ENCODE results near the gene HPS6.
A peak's percentile ranks its signal among the peaks of the same experiment; 100 is the strongest.
"Not testable (repeated sequence)": the region's sequence is repeated elsewhere in the genome, so short reads cannot be mapped to it uniquely, and the experiment has no call there.

HPS6 gene

DNA sequence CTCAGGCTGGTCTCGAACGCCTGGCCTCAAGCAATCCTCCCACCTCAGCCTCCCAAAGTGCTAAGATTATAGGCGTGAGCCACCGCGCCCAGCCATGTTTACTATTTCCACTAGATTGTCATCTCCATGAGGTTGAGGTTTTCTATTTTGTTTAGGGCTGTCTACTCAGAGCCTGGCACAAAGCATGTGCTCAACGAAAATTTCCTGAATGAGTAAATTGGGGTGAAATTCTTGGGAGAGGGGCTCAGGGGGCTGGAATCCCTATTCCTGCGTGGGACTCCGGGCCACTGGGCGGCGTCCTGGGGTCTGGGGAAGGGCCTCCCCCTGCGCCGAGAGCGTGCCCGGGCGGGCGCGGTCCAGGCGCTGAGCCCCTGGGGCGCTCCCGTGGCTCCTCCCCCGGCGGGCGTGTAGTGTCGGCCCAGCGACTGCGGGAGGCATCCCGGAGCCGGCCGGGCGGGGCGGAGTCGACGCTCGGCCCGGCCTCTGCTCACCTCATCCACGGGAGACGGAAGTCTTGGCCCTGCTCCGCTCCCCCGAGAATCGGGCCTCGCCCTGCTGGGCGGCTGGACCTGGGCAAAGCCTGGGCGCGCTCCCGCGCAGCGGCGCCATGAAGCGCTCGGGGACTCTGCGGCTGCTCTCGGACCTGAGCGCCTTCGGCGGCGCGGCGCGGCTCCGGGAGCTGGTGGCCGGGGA is at the start of gene HPS6:
HPS6 (plus strand) TSS at position 482 of the 693 bp plus-strand sequence; CDS start at position 608, 126 bp downstream.
- TF ChIP-seq, protein P1, sequence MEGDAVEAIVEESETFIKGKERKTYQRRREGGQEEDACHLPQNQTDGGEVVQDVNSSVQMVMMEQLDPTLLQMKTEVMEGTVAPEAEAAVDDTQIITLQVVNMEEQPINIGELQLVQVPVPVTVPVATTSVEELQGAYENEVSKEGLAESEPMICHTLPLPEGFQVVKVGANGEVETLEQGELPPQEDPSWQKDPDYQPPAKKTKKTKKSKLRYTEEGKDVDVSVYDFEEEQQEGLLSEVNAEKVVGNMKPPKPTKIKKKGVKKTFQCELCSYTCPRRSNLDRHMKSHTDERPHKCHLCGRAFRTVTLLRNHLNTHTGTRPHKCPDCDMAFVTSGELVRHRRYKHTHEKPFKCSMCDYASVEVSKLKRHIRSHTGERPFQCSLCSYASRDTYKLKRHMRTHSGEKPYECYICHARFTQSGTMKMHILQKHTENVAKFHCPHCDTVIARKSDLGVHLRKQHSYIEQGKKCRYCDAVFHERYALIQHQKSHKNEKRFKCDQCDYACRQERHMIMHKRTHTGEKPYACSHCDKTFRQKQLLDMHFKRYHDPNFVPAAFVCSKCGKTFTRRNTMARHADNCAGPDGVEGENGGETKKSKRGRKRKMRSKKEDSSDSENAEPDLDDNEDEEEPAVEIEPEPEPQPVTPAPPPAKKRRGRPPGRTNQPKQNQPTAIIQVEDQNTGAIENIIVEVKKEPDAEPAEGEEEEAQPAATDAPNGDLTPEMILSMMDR (IDR thresholded peaks at IDR 0.05; ENCODE audit: insufficient read depth, low read depth, low read length, missing control alignments), result no peak
- DNase-seq (ENCODE audit: low read depth), result peak; percentile 94
- peak within 1 kb of the TSS; percentile 60 for H3K4me3 ChIP-seq (ENCODE audit: low read depth, low read length)

- TF ChIP-seq, protein P1 (IDR thresholded peaks at IDR 0.05; ENCODE audit: insufficient read depth, low read depth, low read length, missing control alignments), result no peak
- no peak for DNase-seq (ENCODE audit: low read depth)
Observed at GRCh38 chr10:102016416-102016815, 48.7 kb upstream of the HPS6 start.

GRCh38 chr10:102017295-102017694 is 47.9 kb upstream of the HPS6 start:
- TF ChIP-seq, protein P1 (IDR thresholded peaks at IDR 0.05; ENCODE audit: insufficient read depth, low read depth, low read length, missing control alignments), result no peak
- DNase-seq (ENCODE audit: low read depth), result no peak
- H3K4me3 ChIP-seq (ENCODE audit: low read depth, low read length), result no peak overlapping the region

More at GRCh38 chr10:102016416-102016815, 48.7 kb upstream of the HPS6 start:
- no peak overlapping the region for H3K4me3 ChIP-seq (ENCODE audit: low read depth, low read length)

DNA sequence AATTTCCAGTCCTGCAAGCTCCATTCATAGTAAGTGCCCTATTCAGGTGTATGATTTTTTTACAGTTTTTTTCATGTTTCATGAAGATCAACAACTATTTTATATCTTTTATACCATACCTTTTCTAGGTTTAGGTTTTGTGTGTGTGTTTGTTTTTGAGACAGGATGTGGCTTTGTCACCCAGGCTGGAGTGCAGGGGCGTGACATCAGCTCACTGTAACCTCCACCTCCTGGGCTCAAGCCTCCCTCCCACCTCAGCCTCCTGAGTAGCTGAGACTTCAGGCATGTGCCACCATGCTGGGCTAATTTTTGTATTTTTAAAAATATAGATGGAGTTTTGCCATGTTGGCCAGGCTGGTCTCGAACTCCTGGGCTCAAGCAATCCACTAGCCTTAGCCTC is 44.2 kb upstream of the HPS6 start:
- TF ChIP-seq, protein P1 (IDR thresholded peaks at IDR 0.05; ENCODE audit: insufficient read depth, low read depth, low read length, missing control alignments), result no peak
- no peak for DNase-seq (ENCODE audit: low read depth)
- no peak overlapping the region for H3K4me3 ChIP-seq (ENCODE audit: low read depth, low read length)

GRCh38 chr10:102024799-102025198 is 40.4 kb upstream of the HPS6 start:
- no peak overlapping the region for H3K4me3 ChIP-seq (ENCODE audit: low read depth, low read length)
- DNase-seq (ENCODE audit: low read depth), result no peak
- TF ChIP-seq, protein P1 (IDR thresholded peaks at IDR 0.05; ENCODE audit: insufficient read depth, low read depth, low read length, missing control alignments), result no peak

DNA sequence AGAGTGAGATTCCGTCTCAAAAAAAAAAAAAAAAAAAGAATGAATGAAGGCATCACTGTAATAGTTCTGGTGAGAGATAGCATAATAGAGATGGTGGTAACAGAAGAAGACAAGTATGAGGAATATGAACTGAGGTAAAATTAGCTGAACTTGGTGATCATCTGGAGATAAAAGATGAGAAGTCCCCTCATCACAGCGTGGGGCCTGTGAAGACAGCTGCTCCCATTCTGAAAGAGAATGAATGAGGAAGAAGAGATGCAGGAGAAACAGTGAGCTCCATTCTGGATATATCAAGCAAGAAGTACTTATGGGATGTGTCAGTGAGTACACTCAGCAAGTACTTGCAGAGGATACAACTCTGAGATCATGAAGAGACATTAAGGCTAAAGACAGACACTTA is 37.9 kb upstream of the HPS6 start:
- TF ChIP-seq, protein P1 (IDR thresholded peaks at IDR 0.05; ENCODE audit: insufficient read depth, low read depth, low read length, missing control alignments), result no peak
- DNase-seq (ENCODE audit: low read depth), result no peak
- no peak overlapping the region for H3K4me3 ChIP-seq (ENCODE audit: low read depth, low read length)

- H3K4me3 ChIP-seq (ENCODE audit: low read depth, low read length), result no peak overlapping the region
- DNase-seq (ENCODE audit: low read depth), result no peak
- TF ChIP-seq, protein P1 (IDR thresholded peaks at IDR 0.05; ENCODE audit: insufficient read depth, low read depth, low read length, missing control alignments), result no peak
Observed at GRCh38 chr10:102033787-102034186, 31.4 kb upstream of the HPS6 start.

- not testable (repeated sequence) for H3K4me3 ChIP-seq (ENCODE audit: low read depth, low read length); DNase-seq (ENCODE audit: low read depth)
Observed at GRCh38 chr10:102035807-102036206, 29.3 kb upstream of the HPS6 start.

Data from GM12865 (cell line).